Stimulated activated CD4-positive, alpha-beta T cell treated with anti-CD3 and anti-CD28 coated beads, Interleukin-4, amount 100 ng/mL, for 1 hour (primary cell): Measurements from ENCODE around the gene MLPH.

ENCODE experiments used
- DNase-seq: peaks from one replicate; pipeline ENCODE4 v3.0.0-alpha.2; 2020

The MLPH gene

GRCh38 chr2:237527233-237527632 lies 40.2 kb downstream of the MLPH start:
- no peak for DNase-seq

GRCh38 chr2:237527766-237528165 lies 40.7 kb downstream of the MLPH start:
- DNase-seq = no peak

GRCh38 chr2:237529452-237530402 lies 42.7 kb downstream of the MLPH start:
- no peak for DNase-seq

- DNase-seq = no peak
Measured at GRCh38 chr2:237530472-237531433, 43.7 kb downstream of the MLPH start.

- DNase-seq = no peak
Measured at GRCh38 chr2:237532160-237532559, 45.1 kb downstream of the MLPH start.

- no peak for DNase-seq
Measured at GRCh38 chr2:237533668-237534161, 46.7 kb downstream of the MLPH start.

- no peak for DNase-seq
Measured at GRCh38 chr2:237534380-237534779, 47.3 kb downstream of the MLPH start.

GRCh38 chr2:237535385-237536082 lies 48.5 kb downstream of the MLPH start:
- DNase-seq = no peak

- DNase-seq = no peak
Measured at GRCh38 chr2:237536083-237536415, 49.0 kb downstream of the MLPH start.

GRCh38 chr2:237536617-237537016 lies 49.6 kb downstream of the MLPH start:
- DNase-seq = no peak

GRCh38 chr2:237538001-237538720 lies 51.1 kb downstream of the MLPH start:
- no peak for DNase-seq

GRCh38 chr2:237538901-237539300 lies 51.9 kb downstream of the MLPH start:
- DNase-seq = no peak

GRCh38 chr2:237539681-237540080 lies 52.6 kb downstream of the MLPH start:
- no peak for DNase-seq

GRCh38 chr2:237540223-237540775 lies 53.2 kb downstream of the MLPH start:
- no peak for DNase-seq

- no peak for DNase-seq
Measured at GRCh38 chr2:237540823-237541222, 53.8 kb downstream of the MLPH start.

- no peak for DNase-seq
Measured at GRCh38 chr2:237541243-237541642, 54.2 kb downstream of the MLPH start.

- DNase-seq = no peak
Measured at GRCh38 chr2:237542001-237542704, 55.1 kb downstream of the MLPH start.

GRCh38 chr2:237546040-237546875 lies 59.2 kb downstream of the MLPH start:
- no peak for DNase-seq

- no peak for DNase-seq
Measured at GRCh38 chr2:237546876-237547395, 59.9 kb downstream of the MLPH start.

- DNase-seq = no peak
Measured at GRCh38 chr2:237547841-237548416, 60.9 kb downstream of the MLPH start.
